ENCODE results near the gene FOXP1. TPM values are rescaled to one million over a fixed set of nuclear protein-coding genes. Genes with fewer than 3 reads are reported as not detected.

Gene FOXP1
- total RNA-seq, 4 donors from 2014 or later, result 13.2 to 46.6 (median 29.2) TPM

- Histone ChIP-seq H3K4me1 (peaks cover 8 to 10% of the 10 kb centered on the region in 2 donors), H3K4me3 (no peak overlapping the region), H3K9me3 (no peaks in the 10 kb centered on the region), H3K27ac (no peak overlapping the region), H3K27me3 (no peaks in the 10 kb centered on the region), H3K36me3 (no peaks in the 10 kb centered on the region)
- intact Hi-C loops (cut with DNase I; ENCODE audit: low total_unique reads) (no loop called here), in situ Hi-C loops (cut with MboI; ENCODE audit: low sequenced_read_pairs in 4 of 4) (no loop called here)
- ATAC-seq (no peak), DNase-seq (no peak)
- TF ChIP-seq POLR2A (IDR thresholded peaks at IDR 0.05) (no peak), CTCF (IDR thresholded peaks at IDR 0.05 in 4 of 5, conservative IDR thresholded peaks at IDR 0.05 in 1 of 5) (no peak)
Observed at GRCh38 chr3:71104976-71105375, 478.6 kb downstream of the FOXP1 start.

DNA sequence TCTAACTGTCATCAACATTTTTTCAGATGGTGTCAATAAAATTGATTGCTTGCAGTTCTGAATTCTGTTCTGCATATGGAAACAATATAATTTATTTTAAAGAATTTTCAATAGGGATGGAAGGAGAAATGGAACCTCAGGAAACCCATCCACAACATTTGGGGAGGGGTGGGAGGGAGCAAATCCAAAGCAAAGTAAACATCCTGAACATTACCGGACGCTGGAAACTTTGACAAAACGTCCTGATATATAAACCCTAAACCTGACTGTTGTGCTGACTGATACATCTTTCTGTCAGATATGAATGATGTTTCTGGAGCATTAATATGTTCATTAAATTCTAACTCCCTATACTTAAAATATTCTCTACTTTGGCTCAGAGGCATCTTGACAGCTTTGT lies 479.0 kb downstream of the FOXP1 start:
- H3K4me3 ChIP-seq, result no peak overlapping the region
- peaks cover 8 to 10% of the 10 kb centered on the region in 2 donors for H3K4me1 ChIP-seq
- TF ChIP-seq CTCF (IDR thresholded peaks at IDR 0.05 in 4 of 5, conservative IDR thresholded peaks at IDR 0.05 in 1 of 5) (no peak), POLR2A (IDR thresholded peaks at IDR 0.05) (no peak)
- DNase-seq, result no peak
- no peak overlapping the region for H3K27ac ChIP-seq
- no peak for ATAC-seq
- no peaks in the 10 kb centered on the region for H3K36me3 ChIP-seq
- in situ Hi-C loops (cut with MboI; ENCODE audit: low sequenced_read_pairs in 4 of 4) (no loop called here), intact Hi-C loops (cut with DNase I; ENCODE audit: low total_unique reads) (no loop called here)
- no peaks in the 10 kb centered on the region for H3K9me3 ChIP-seq
- no peaks in the 10 kb centered on the region for H3K27me3 ChIP-seq

DNA sequence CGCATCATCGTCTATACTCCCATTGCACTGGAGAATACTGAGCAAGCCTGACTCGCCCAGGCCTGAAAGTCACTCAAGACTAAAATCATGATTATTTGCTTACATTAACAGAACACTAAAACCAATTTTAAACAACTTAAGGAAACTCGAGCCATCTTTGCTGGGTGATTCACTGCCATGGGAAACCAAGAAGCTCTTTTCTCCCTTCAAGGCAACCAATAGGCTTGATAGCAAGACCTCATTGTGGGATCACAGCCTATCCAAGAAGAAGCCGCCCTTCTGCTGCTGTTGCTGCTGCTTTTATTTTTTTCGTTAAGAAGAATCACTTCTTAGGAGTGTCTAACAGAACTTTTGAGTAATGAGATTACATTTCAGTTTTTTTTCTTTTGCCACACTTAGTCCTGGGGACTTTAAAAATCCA lies 479.4 kb downstream of the FOXP1 start:
- TF ChIP-seq POLR2A (IDR thresholded peaks at IDR 0.05) (no peak), CTCF (IDR thresholded peaks at IDR 0.05 in 4 of 5, conservative IDR thresholded peaks at IDR 0.05 in 1 of 5) (no peak)
- intact Hi-C loops (cut with DNase I; ENCODE audit: low total_unique reads), result no loop called here
- no peak overlapping the region for H3K27ac ChIP-seq

GRCh38 chr3:71103430-71103921 lies 480.1 kb downstream of the FOXP1 start:
- ATAC-seq, result peak in 1 of 2 donors; percentile 27
- DNase-seq, result no peak
- Histone ChIP-seq H3K27ac (no peak overlapping the region), H3K4me1 (peaks cover 8 to 10% of the 10 kb centered on the region in 2 donors), H3K9me3 (no peaks in the 10 kb centered on the region), H3K4me3 (no peak overlapping the region), H3K36me3 (no peaks in the 10 kb centered on the region), H3K27me3 (no peaks in the 10 kb centered on the region)
- intact Hi-C loops (cut with DNase I; ENCODE audit: low total_unique reads), result no loop called here
- TF ChIP-seq POLR2A (IDR thresholded peaks at IDR 0.05) (no peak), CTCF (IDR thresholded peaks at IDR 0.05 in 4 of 5, conservative IDR thresholded peaks at IDR 0.05 in 1 of 5) (no peak)
- in situ Hi-C loops (cut with MboI; ENCODE audit: low sequenced_read_pairs in 4 of 4), result no loop called here

More for the DNA sequence above, 479.4 kb downstream of the FOXP1 start:
- in situ Hi-C loops (cut with MboI; ENCODE audit: low sequenced_read_pairs in 4 of 4), result no loop called here
- H3K4me1 ChIP-seq, result peaks cover 8 to 10% of the 10 kb centered on the region in 2 donors
- no peaks in the 10 kb centered on the region for H3K36me3 ChIP-seq
- H3K4me3 ChIP-seq, result no peak overlapping the region
- ATAC-seq (no peak), DNase-seq (no peak)
- no peaks in the 10 kb centered on the region for H3K27me3 ChIP-seq
- no peaks in the 10 kb centered on the region for H3K9me3 ChIP-seq
